Endothelial cell (in vitro differentiated cells): ENCODE results near the gene MATK. TPM values are rescaled to one million over a fixed set of nuclear protein-coding genes. Genes with fewer than 3 reads are reported as not detected.

Experiments
- DNase-seq: peaks from one replicate; pipeline ENCODE4 v3.0.0; 2021; ENCODE audit warnings: low spot score
- H3K27ac Mint-ChIP-seq: one replicate; pipeline ENCODE4 v1.8.0; 2021; ENCODE audit warnings: mixed read lengths, inconsistent platforms; ENCODE audit not compliant: unreplicated experiment
- H3K27me3 Mint-ChIP-seq: one replicate; pipeline ENCODE4 v1.8.0; 2021; ENCODE audit warnings: mild to moderate bottlenecking, moderate library complexity, mixed read lengths, inconsistent platforms; ENCODE audit not compliant: unreplicated experiment
- H3K36me3 Mint-ChIP-seq: one replicate; pipeline ENCODE4 v1.8.0; 2021; ENCODE audit warnings: mild to moderate bottlenecking, low read depth, mixed read lengths, inconsistent platforms; ENCODE audit not compliant: unreplicated experiment
- H3K4me1 Mint-ChIP-seq: one replicate; pipeline ENCODE4 v1.8.0; 2021; ENCODE audit warnings: mild to moderate bottlenecking, mixed read lengths, inconsistent platforms; ENCODE audit not compliant: unreplicated experiment
- H3K4me3 Mint-ChIP-seq: one replicate; pipeline ENCODE4 v1.8.0; 2021; ENCODE audit warnings: mild to moderate bottlenecking, mixed read lengths, inconsistent platforms; ENCODE audit not compliant: unreplicated experiment
- H3K9me3 Mint-ChIP-seq: one replicate; pipeline ENCODE4 v1.8.0; 2021; ENCODE audit warnings: mixed read lengths, inconsistent platforms; ENCODE audit not compliant: unreplicated experiment
- CTCF ChIP-seq: fragments of 200-600 bp; sonication (generic); IDR thresholded peaks from one replicate; pipeline ENCODE4 v1.5.0; 2021; ENCODE audit warnings: antibody characterized with exemption; ENCODE audit not compliant: unreplicated experiment
- total RNA-seq: library from RNA; stranded (reverse); fragmentation: NEBNext Ultra II Directional; extraction: Animal tissue kit (Norgen Biotek cat#: 25700); gene quantifications from one replicate; pipeline ENCODE4 v1.2.1, GENCODE V29; 2021; ENCODE audit not compliant: unreplicated experiment

Gene MATK
- total RNA-seq, 1 donor from 2014 or later, result 10.9 TPM

DNA sequence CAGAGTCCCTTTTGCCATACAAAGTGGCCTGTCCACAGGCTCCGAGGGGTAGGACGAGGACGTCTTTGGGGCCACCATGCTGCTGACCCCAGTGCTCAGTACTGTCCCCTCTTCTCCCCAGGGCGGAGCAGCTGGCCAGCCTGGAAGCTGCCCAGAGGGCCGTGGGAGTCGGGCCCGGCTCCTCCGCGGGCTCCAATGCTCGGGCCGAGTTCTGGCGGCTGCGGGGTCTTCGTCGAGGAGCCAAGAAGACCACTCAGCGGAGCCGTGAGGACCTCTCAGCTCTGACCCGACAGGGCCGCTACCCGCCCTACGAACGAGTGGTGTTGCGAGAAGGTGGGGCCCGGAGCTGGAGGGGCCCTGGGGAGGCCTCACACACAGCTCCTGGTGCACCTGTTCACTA is 45.8 kb downstream of the MATK start:
- DNase-seq, result no peak
- TF ChIP-seq CTCF, result no peak
- Mint-ChIP-seq H3K36me3 (peaks cover 9% of the 10 kb centered on the region), H3K27ac (no peak overlapping the region), H3K4me3 (no peak overlapping the region), H3K4me1 (no peaks in the 10 kb centered on the region), H3K27me3 (peaks cover 1% of the 10 kb centered on the region), H3K9me3 (no peaks in the 10 kb centered on the region)

GRCh38 chr19:3738477-3739220 is 47.5 kb downstream of the MATK start:
- Mint-ChIP-seq H3K27ac (no peak overlapping the region), H3K4me1 (no peaks in the 10 kb centered on the region), H3K27me3 (peaks cover 1% of the 10 kb centered on the region), H3K4me3 (no peak overlapping the region), H3K9me3 (no peaks in the 10 kb centered on the region), H3K36me3 (peaks cover 9% of the 10 kb centered on the region)
- no peak for TF ChIP-seq CTCF
- DNase-seq, result no peak

GRCh38 chr19:3737487-3738205 is 48.5 kb downstream of the MATK start:
- TF ChIP-seq CTCF, result no peak
- H3K9me3 Mint-ChIP-seq, result no peaks in the 10 kb centered on the region
- no peaks in the 10 kb centered on the region for H3K27me3 Mint-ChIP-seq
- DNase-seq, result no peak
- H3K36me3 Mint-ChIP-seq, result peaks cover 9% of the 10 kb centered on the region
- H3K4me3 Mint-ChIP-seq, result peak overlapping the region; percentile 5
- no peaks in the 10 kb centered on the region for H3K4me1 Mint-ChIP-seq
- no peak overlapping the region for H3K27ac Mint-ChIP-seq

GRCh38 chr19:3736106-3736724 is 50.0 kb downstream of the MATK start:
- H3K36me3 Mint-ChIP-seq, result peaks cover 9% of the 10 kb centered on the region
- no peak overlapping the region for H3K27ac Mint-ChIP-seq
- no peaks in the 10 kb centered on the region for H3K27me3 Mint-ChIP-seq
- H3K4me1 Mint-ChIP-seq, result no peaks in the 10 kb centered on the region
- DNase-seq, result no peak
- no peaks in the 10 kb centered on the region for H3K9me3 Mint-ChIP-seq
- TF ChIP-seq CTCF, result no peak
- no peak overlapping the region for H3K4me3 Mint-ChIP-seq

GRCh38 chr19:3734310-3734600 is 51.9 kb downstream of the MATK start:
- TF ChIP-seq CTCF, result no peak
- Mint-ChIP-seq H3K4me1 (no peaks in the 10 kb centered on the region), H3K27me3 (no peaks in the 10 kb centered on the region), H3K9me3 (no peaks in the 10 kb centered on the region), H3K27ac (no peak overlapping the region), H3K36me3 (peaks cover 9% of the 10 kb centered on the region), H3K4me3 (no peak overlapping the region)
- no peak for DNase-seq
